Measurements from ENCODE around the gene ATAT1. TPM values are rescaled to one million over a fixed set of nuclear protein-coding genes. Genes with fewer than 3 reads are reported as not detected.

ATAT1 gene
- total and polyA plus RNA-seq, 2 of the 13 experiments (the other 11 are each of a cell fraction or from before 2014, with no cell fraction given): 9.2 to 23.6 TPM

GRCh38 chr6:30647242-30648116 lies 20.8 kb downstream of the ATAT1 start (continued):
- TF ChIP-seq ZNF275 (CRISPR knock-in tag; IDR thresholded peaks at IDR 0.05; ENCODE audit: borderline replicate concordance): peak; percentile 92
- TF ChIP-seq ZUFSP (CRISPR knock-in tag; IDR thresholded peaks at IDR 0.05; ENCODE audit: borderline replicate concordance): no peak
- TF ChIP-seq CEBPB (IDR thresholded peaks at IDR 0.05; ENCODE audit: borderline replicate concordance, low read depth, low read length): no peak
- TF ChIP-seq ZKSCAN8 (CRISPR knock-in tag; IDR thresholded peaks at IDR 0.05; ENCODE audit: borderline replicate concordance): no peak
- no peak for TF ChIP-seq CREB1 (IDR thresholded peaks at IDR 0.05)
- no peak for TF ChIP-seq CREB1 (CRISPR knock-in tag; IDR thresholded peaks at IDR 0.05)
- TF ChIP-seq ZC3H13 (CRISPR knock-in tag; IDR thresholded peaks at IDR 0.05): no peak; the same call in 1 of the 2 replicates
- TF ChIP-seq XBP1 (CRISPR knock-in tag; IDR thresholded peaks at IDR 0.05): peak; percentile 14
- TF ChIP-seq CENPBD1 (CRISPR knock-in tag; IDR thresholded peaks at IDR 0.05; ENCODE audit: borderline replicate concordance, low read depth): no peak
- peak; percentile 95 for TF ChIP-seq MED13 (CRISPR knock-in tag; IDR thresholded peaks at IDR 0.05)
- no peak for TF ChIP-seq ZNF775 (CRISPR knock-in tag; IDR thresholded peaks at IDR 0.05; ENCODE audit: borderline replicate concordance)
- TF ChIP-seq CBX1 (IDR thresholded peaks at IDR 0.05; ENCODE audit: low read depth): peak; percentile 91
- TF ChIP-seq ZBTB3 (CRISPR knock-in tag; IDR thresholded peaks at IDR 0.05; ENCODE audit: borderline replicate concordance, low read depth): peak; percentile 73; the same call in 1 of the 2 replicates
- TF ChIP-seq TFDP1 (CRISPR knock-in tag; IDR thresholded peaks at IDR 0.05; ENCODE audit: borderline replicate concordance): peak; percentile 91
- TF ChIP-seq RNF219 (CRISPR knock-in tag; IDR thresholded peaks at IDR 0.05): no peak; the same call in 1 of the 2 replicates
- no peak for TF ChIP-seq ZHX1 (CRISPR knock-in tag; IDR thresholded peaks at IDR 0.05; ENCODE audit: low read depth)
- TF ChIP-seq PHB2 (IDR thresholded peaks at IDR 0.05; ENCODE audit: partially characterized antibody): no peak
- TF ChIP-seq RXRB (CRISPR knock-in tag; IDR thresholded peaks at IDR 0.05; ENCODE audit: borderline replicate concordance): peak; percentile 94
